ENCODE measurements around the gene AMD1. TPM values are rescaled to one million over a fixed set of nuclear protein-coding genes. Genes with fewer than 3 reads are reported as not detected.
"Not testable (repeated sequence)": the region's sequence is repeated elsewhere in the genome, so short reads cannot be mapped to it uniquely, and the experiment has no call there.

AMD1 gene
- total RNA-seq, 1 donor from 2014 or later, result 50.5 TPM

GRCh38 chr6:110833831-110834230 is 40.8 kb upstream of the AMD1 start:
- no peak overlapping the region for H3K27ac Mint-ChIP-seq (ENCODE audit: unreplicated experiment)
- no peaks in the 10 kb centered on the region for H3K27me3 Mint-ChIP-seq (ENCODE audit: unreplicated experiment)
- no peak for TF ChIP-seq CTCF (IDR thresholded peaks at IDR 0.05; ENCODE audit: unreplicated experiment)
- DNase-seq (ENCODE audit: low spot score), result no peak
- H3K36me3 Mint-ChIP-seq (ENCODE audit: low read depth, unreplicated experiment), result no peaks in the 10 kb centered on the region
- H3K4me3 Mint-ChIP-seq (ENCODE audit: unreplicated experiment), result no peak overlapping the region
- H3K4me1 Mint-ChIP-seq (ENCODE audit: unreplicated experiment), result no peaks in the 10 kb centered on the region
- no peaks in the 10 kb centered on the region for H3K9me3 Mint-ChIP-seq (ENCODE audit: unreplicated experiment)

DNA sequence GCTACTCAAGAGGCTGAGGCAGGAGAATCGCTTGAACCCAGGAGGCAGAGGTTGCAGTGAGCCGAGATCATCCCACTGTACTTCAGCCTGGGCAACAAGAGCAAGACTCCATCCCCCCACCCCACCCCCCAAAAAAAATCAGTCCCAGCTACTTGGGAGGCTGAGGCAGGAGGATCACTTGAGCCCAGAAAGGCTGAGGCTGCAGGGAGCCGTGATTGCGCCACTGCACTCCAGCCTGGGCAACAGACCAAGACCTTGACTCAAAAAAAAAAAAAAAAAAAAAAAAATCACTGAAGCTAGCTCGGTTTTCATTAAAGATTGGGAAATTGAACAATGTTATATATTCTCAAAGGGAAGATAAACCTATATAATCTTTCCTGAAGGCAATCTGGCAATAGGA is 38.8 kb upstream of the AMD1 start:
- DNase-seq (ENCODE audit: low spot score); H3K4me3 Mint-ChIP-seq (ENCODE audit: unreplicated experiment); H3K4me1 Mint-ChIP-seq (ENCODE audit: unreplicated experiment); H3K36me3 Mint-ChIP-seq (ENCODE audit: low read depth, unreplicated experiment); H3K27me3 Mint-ChIP-seq (ENCODE audit: unreplicated experiment); H3K27ac Mint-ChIP-seq (ENCODE audit: unreplicated experiment); H3K9me3 Mint-ChIP-seq (ENCODE audit: unreplicated experiment): not testable (repeated sequence)

- DNase-seq (ENCODE audit: low spot score), result no peak
- H3K36me3 Mint-ChIP-seq (ENCODE audit: low read depth, unreplicated experiment), result no peaks in the 10 kb centered on the region
- no peaks in the 10 kb centered on the region for H3K9me3 Mint-ChIP-seq (ENCODE audit: unreplicated experiment)
- no peak overlapping the region for H3K4me3 Mint-ChIP-seq (ENCODE audit: unreplicated experiment)
- H3K4me1 Mint-ChIP-seq (ENCODE audit: unreplicated experiment), result peaks cover 3% of the 10 kb centered on the region
- H3K27ac Mint-ChIP-seq (ENCODE audit: unreplicated experiment), result no peak overlapping the region
- no peaks in the 10 kb centered on the region for H3K27me3 Mint-ChIP-seq (ENCODE audit: unreplicated experiment)
- TF ChIP-seq CTCF (IDR thresholded peaks at IDR 0.05; ENCODE audit: unreplicated experiment), result no peak
Measured at GRCh38 chr6:110841266-110841665, 33.3 kb upstream of the AMD1 start.

GRCh38 chr6:110849781-110850180 is 24.8 kb upstream of the AMD1 start:
- no peaks in the 10 kb centered on the region for H3K4me1 Mint-ChIP-seq (ENCODE audit: unreplicated experiment)
- no peak for DNase-seq (ENCODE audit: low spot score)
- no peaks in the 10 kb centered on the region for H3K36me3 Mint-ChIP-seq (ENCODE audit: low read depth, unreplicated experiment)
- H3K27ac Mint-ChIP-seq (ENCODE audit: unreplicated experiment), result no peak overlapping the region
- no peak overlapping the region for H3K4me3 Mint-ChIP-seq (ENCODE audit: unreplicated experiment)
- peaks cover 9% of the 10 kb centered on the region for H3K27me3 Mint-ChIP-seq (ENCODE audit: unreplicated experiment)
- H3K9me3 Mint-ChIP-seq (ENCODE audit: unreplicated experiment), result no peaks in the 10 kb centered on the region
- no peak for TF ChIP-seq CTCF (IDR thresholded peaks at IDR 0.05; ENCODE audit: unreplicated experiment)

GRCh38 chr6:110852773-110853172 is 21.8 kb upstream of the AMD1 start:
- Mint-ChIP-seq H3K27ac (ENCODE audit: unreplicated experiment) (no peak overlapping the region), H3K9me3 (ENCODE audit: unreplicated experiment) (no peaks in the 10 kb centered on the region), H3K4me3 (ENCODE audit: unreplicated experiment) (no peak overlapping the region), H3K27me3 (ENCODE audit: unreplicated experiment) (peaks cover 9% of the 10 kb centered on the region), H3K36me3 (ENCODE audit: low read depth, unreplicated experiment) (no peaks in the 10 kb centered on the region), H3K4me1 (ENCODE audit: unreplicated experiment) (no peaks in the 10 kb centered on the region)
- no peak for TF ChIP-seq CTCF (IDR thresholded peaks at IDR 0.05; ENCODE audit: unreplicated experiment)
- DNase-seq (ENCODE audit: low spot score), result no peak

Measured in endothelial cell (in vitro differentiated cells).